Measurements from ENCODE around the gene EPS8L2.

- no peak for TF ChIP-seq ZFP1 (CRISPR knock-in tag; IDR thresholded peaks at IDR 0.05)
- no peak for TF ChIP-seq RBM17 (IDR thresholded peaks at IDR 0.05; ENCODE audit: borderline replicate concordance, low read depth, low read length)
These were observed at the start of gene EPS8L2 for GRCh38 chr11:705646-706438.
